ENCODE results near the gene IQSEC2. TPM values are rescaled to one million over a fixed set of nuclear protein-coding genes. Genes with fewer than 3 reads are reported as not detected.

IQSEC2 gene
- total and polyA plus RNA-seq, 9 of the 15 experiments (the other 6 are each of a cell fraction or from before 2014, with no cell fraction given): 2.7 to 41.8 (median 20.1) TPM

- TF ChIP-seq MTF1 (CRISPR knock-in tag; IDR thresholded peaks at IDR 0.05; ENCODE audit: borderline replicate concordance) (no peak), BRF1 (IDR thresholded peaks at IDR 0.05; ENCODE audit: borderline replicate concordance, extremely low read depth, insufficient read length) (no peak), HNRNPL (IDR thresholded peaks at IDR 0.05; ENCODE audit: low read depth, low read length) (0 out of 2 replicates have a peak, but pooled peaks have one; percentile 61), ZBED1 (IDR thresholded peaks at IDR 0.05) (no peak), IFI16 (CRISPR knock-in tag; IDR thresholded peaks at IDR 0.05) (no peak), XRCC5 (IDR thresholded peaks at IDR 0.05; ENCODE audit: low read depth, low read length) (0 out of 2 replicates have a peak, but pooled peaks have one; percentile 62), GATA2 (CRISPR knock-in tag; IDR thresholded peaks at IDR 0.05) (peak; percentile 73), MIER1 (IDR thresholded peaks at IDR 0.05; ENCODE audit: low read depth) (no peak), PHF8 (IDR thresholded peaks at IDR 0.05; ENCODE audit: borderline replicate concordance, low read length) (peak; percentile 17; the same call in 1 of the 2 replicates), GTF2F1 (IDR thresholded peaks at IDR 0.05; ENCODE audit: low read depth, low read length) (no peak), ZNF282 (CRISPR knock-in tag; IDR thresholded peaks at IDR 0.05) (no peak), FOXM1 (IDR thresholded peaks at IDR 0.05; ENCODE audit: low read depth) (peak; percentile 52; the same call in 1 of the 2 replicates), FOXM1 (CRISPR knock-in tag; IDR thresholded peaks at IDR 0.05; ENCODE audit: low read depth) (no peak), HMGXB4 (CRISPR knock-in tag; IDR thresholded peaks at IDR 0.05) (no peak), SNIP1 (IDR thresholded peaks at IDR 0.05; ENCODE audit: low read depth) (no peak), ZNF384 (IDR thresholded peaks at IDR 0.05; ENCODE audit: low read depth, low read length) (no peak), YBX1 (IDR thresholded peaks at IDR 0.05) (no peak), ZNF431 (CRISPR knock-in tag; IDR thresholded peaks at IDR 0.05) (no peak), NFE2 (IDR thresholded peaks at IDR 0.05; ENCODE audit: low read depth) (peak; percentile 18; the same call in 1 of the 2 replicates), ARID3A (IDR thresholded peaks at IDR 0.05; ENCODE audit: borderline replicate concordance, low read depth, low read length) (no peak), C11orf30 (IDR thresholded peaks at IDR 0.05; ENCODE audit: low read depth) (no peak), IRF9 (tag; IDR thresholded peaks at IDR 0.05) (no peak), ZNF124 (CRISPR knock-in tag; IDR thresholded peaks at IDR 0.05) (no peak), CEBPB (tag; IDR thresholded peaks at IDR 0.05) (no peak), CCNT2 (IDR thresholded peaks at IDR 0.05; ENCODE audit: borderline replicate concordance, extremely low read depth, insufficient read length, low read depth, low read length) (peak; percentile 77)
Measured at GRCh38 chrX:53255738-53256191, 25.6 kb downstream of the IQSEC2 start (continued).

Measured in K562 (cell line).